HEK293 (cell line): Measurements from ENCODE around the gene SIRPA.

Experiments used
- CTCF ChIP-seq: fragments of 450-650 bp; formaldehyde crosslinking; IDR thresholded peaks from 2 replicates; pipeline ENCODE4 v1.5.1; 2016; ENCODE audit warnings: missing biosample characterization, missing genetic modification characterization
- YY1 ChIP-seq: fragments of 450-650 bp; formaldehyde crosslinking; IDR thresholded peaks from 2 replicates; pipeline ENCODE4 v1.5.1; 2018; ENCODE audit warnings: missing biosample characterization, missing genetic modification characterization
- ZBTB21 ChIP-seq: fragments of 450-650 bp; formaldehyde crosslinking; IDR thresholded peaks from 2 replicates; pipeline ENCODE4 v1.5.1; 2017; ENCODE audit warnings: missing biosample characterization, missing genetic modification characterization
- ZBTB8A ChIP-seq: fragments of 450-650 bp; formaldehyde crosslinking; IDR thresholded peaks from 2 replicates; pipeline ENCODE4 v1.5.1; 2016; ENCODE audit warnings: missing biosample characterization, missing genetic modification characterization
- ZNF292 ChIP-seq: fragments of 450-650 bp; formaldehyde crosslinking; IDR thresholded peaks from 2 replicates; pipeline ENCODE4 v1.5.1; 2016; ENCODE audit warnings: low read depth, missing biosample characterization, missing genetic modification characterization, borderline replicate concordance
- TF ChIP-seq, protein P1 (sequence below): fragments of 450-650 bp; formaldehyde crosslinking; IDR thresholded peaks from 2 replicates; pipeline ENCODE4 v1.5.1; 2016; ENCODE audit warnings: missing biosample characterization, missing genetic modification characterization

DNA sequence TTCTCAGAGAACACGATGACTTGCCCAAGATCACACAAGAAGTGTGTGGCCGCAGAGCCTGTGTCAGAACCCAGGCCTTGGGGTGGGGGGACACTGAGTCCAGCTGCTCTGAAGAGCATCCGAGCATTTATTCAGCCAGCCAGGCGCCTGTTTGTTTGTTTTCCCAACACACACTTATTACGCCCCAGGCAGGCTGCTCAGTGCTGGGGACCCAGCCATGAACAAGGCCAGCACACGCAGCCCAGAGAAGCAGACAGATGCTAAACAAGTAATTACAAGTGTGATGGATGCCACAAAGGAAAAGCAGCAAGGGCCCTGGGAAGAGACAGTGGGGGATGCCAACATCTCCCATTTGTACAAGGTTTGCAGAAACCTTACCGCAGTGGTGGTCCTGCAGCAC is 19.4 kb upstream of the SIRPA start:
- TF ChIP-seq ZBTB21 (tag by site-specific recombination) (no peak), CTCF (tag by site-specific recombination) (no peak), ZNF292 (tag by site-specific recombination) (no peak), ZBTB8A (tag by site-specific recombination) (no peak), YY1 (tag by site-specific recombination) (no peak)
- TF ChIP-seq, protein P1, sequence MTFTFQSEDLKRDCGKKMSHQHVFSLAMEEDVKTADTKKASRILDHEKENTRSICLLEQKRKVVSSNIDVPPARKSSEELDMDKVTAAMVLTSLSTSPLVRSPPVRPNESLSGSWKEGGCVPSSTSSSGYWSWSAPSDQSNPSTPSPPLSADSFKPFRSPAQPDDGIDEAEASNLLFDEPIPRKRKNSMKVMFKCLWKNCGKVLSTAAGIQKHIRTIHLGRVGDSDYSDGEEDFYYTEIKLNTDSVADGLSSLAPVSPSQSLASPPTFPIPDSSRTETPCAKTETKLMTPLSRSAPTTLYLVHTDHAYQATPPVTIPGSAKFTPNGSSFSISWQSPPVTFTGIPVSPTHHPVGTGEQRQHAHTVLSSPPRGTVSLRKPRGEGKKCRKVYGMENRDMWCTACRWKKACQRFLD = no peak
